ENCODE results near the gene KCNT2. TPM values are rescaled to one million over a fixed set of nuclear protein-coding genes. Genes with fewer than 3 reads are reported as not detected.

KCNT2 gene
- total and polyA plus RNA-seq, 9 of the 15 experiments (the other 6 are each of a cell fraction or from before 2014, with no cell fraction given) = 0.13 to 0.73 (median 0.28) TPM

GRCh38 chr1:196531737-196532524, 76.3 kb downstream of the KCNT2 start (continued):
- TF ChIP-seq, protein P1, sequence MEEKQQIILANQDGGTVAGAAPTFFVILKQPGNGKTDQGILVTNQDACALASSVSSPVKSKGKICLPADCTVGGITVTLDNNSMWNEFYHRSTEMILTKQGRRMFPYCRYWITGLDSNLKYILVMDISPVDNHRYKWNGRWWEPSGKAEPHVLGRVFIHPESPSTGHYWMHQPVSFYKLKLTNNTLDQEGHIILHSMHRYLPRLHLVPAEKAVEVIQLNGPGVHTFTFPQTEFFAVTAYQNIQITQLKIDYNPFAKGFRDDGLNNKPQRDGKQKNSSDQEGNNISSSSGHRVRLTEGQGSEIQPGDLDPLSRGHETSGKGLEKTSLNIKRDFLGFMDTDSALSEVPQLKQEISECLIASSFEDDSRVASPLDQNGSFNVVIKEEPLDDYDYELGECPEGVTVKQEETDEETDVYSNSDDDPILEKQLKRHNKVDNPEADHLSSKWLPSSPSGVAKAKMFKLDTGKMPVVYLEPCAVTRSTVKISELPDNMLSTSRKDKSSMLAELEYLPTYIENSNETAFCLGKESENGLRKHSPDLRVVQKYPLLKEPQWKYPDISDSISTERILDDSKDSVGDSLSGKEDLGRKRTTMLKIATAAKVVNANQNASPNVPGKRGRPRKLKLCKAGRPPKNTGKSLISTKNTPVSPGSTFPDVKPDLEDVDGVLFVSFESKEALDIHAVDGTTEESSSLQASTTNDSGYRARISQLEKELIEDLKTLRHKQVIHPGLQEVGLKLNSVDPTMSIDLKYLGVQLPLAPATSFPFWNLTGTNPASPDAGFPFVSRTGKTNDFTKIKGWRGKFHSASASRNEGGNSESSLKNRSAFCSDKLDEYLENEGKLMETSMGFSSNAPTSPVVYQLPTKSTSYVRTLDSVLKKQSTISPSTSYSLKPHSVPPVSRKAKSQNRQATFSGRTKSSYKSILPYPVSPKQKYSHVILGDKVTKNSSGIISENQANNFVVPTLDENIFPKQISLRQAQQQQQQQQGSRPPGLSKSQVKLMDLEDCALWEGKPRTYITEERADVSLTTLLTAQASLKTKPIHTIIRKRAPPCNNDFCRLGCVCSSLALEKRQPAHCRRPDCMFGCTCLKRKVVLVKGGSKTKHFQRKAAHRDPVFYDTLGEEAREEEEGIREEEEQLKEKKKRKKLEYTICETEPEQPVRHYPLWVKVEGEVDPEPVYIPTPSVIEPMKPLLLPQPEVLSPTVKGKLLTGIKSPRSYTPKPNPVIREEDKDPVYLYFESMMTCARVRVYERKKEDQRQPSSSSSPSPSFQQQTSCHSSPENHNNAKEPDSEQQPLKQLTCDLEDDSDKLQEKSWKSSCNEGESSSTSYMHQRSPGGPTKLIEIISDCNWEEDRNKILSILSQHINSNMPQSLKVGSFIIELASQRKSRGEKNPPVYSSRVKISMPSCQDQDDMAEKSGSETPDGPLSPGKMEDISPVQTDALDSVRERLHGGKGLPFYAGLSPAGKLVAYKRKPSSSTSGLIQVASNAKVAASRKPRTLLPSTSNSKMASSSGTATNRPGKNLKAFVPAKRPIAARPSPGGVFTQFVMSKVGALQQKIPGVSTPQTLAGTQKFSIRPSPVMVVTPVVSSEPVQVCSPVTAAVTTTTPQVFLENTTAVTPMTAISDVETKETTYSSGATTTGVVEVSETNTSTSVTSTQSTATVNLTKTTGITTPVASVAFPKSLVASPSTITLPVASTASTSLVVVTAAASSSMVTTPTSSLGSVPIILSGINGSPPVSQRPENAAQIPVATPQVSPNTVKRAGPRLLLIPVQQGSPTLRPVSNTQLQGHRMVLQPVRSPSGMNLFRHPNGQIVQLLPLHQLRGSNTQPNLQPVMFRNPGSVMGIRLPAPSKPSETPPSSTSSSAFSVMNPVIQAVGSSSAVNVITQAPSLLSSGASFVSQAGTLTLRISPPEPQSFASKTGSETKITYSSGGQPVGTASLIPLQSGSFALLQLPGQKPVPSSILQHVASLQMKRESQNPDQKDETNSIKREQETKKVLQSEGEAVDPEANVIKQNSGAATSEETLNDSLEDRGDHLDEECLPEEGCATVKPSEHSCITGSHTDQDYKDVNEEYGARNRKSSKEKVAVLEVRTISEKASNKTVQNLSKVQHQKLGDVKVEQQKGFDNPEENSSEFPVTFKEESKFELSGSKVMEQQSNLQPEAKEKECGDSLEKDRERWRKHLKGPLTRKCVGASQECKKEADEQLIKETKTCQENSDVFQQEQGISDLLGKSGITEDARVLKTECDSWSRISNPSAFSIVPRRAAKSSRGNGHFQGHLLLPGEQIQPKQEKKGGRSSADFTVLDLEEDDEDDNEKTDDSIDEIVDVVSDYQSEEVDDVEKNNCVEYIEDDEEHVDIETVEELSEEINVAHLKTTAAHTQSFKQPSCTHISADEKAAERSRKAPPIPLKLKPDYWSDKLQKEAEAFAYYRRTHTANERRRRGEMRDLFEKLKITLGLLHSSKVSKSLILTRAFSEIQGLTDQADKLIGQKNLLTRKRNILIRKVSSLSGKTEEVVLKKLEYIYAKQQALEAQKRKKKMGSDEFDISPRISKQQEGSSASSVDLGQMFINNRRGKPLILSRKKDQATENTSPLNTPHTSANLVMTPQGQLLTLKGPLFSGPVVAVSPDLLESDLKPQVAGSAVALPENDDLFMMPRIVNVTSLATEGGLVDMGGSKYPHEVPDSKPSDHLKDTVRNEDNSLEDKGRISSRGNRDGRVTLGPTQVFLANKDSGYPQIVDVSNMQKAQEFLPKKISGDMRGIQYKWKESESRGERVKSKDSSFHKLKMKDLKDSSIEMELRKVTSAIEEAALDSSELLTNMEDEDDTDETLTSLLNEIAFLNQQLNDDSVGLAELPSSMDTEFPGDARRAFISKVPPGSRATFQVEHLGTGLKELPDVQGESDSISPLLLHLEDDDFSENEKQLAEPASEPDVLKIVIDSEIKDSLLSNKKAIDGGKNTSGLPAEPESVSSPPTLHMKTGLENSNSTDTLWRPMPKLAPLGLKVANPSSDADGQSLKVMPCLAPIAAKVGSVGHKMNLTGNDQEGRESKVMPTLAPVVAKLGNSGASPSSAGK (IDR thresholded peaks at IDR 0.05) = no peak
- TF ChIP-seq PML (IDR thresholded peaks at IDR 0.05; ENCODE audit: low read length) (no peak), NR2F6 (CRISPR knock-in tag; IDR thresholded peaks at IDR 0.05) (no peak), ZNF77 (CRISPR knock-in tag; IDR thresholded peaks at IDR 0.05) (no peak)
- TF ChIP-seq, protein P2, sequence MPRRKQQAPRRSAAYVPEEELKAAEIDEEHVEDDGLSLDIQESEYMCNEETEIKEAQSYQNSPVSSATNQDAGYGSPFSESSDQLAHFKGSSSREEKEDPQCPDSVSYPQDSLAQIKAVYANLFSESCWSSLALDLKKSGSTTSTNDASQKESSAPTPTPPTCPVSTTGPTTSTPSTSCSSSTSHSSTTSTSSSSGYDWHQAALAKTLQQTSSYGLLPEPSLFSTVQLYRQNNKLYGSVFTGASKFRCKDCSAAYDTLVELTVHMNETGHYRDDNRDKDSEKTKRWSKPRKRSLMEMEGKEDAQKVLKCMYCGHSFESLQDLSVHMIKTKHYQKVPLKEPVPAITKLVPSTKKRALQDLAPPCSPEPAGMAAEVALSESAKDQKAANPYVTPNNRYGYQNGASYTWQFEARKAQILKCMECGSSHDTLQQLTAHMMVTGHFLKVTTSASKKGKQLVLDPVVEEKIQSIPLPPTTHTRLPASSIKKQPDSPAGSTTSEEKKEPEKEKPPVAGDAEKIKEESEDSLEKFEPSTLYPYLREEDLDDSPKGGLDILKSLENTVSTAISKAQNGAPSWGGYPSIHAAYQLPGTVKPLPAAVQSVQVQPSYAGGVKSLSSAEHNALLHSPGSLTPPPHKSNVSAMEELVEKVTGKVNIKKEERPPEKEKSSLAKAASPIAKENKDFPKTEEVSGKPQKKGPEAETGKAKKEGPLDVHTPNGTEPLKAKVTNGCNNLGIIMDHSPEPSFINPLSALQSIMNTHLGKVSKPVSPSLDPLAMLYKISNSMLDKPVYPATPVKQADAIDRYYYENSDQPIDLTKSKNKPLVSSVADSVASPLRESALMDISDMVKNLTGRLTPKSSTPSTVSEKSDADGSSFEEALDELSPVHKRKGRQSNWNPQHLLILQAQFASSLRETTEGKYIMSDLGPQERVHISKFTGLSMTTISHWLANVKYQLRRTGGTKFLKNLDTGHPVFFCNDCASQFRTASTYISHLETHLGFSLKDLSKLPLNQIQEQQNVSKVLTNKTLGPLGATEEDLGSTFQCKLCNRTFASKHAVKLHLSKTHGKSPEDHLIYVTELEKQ (CRISPR knock-in tag; IDR thresholded peaks at IDR 0.05) = no peak
- TF ChIP-seq, protein P3, sequence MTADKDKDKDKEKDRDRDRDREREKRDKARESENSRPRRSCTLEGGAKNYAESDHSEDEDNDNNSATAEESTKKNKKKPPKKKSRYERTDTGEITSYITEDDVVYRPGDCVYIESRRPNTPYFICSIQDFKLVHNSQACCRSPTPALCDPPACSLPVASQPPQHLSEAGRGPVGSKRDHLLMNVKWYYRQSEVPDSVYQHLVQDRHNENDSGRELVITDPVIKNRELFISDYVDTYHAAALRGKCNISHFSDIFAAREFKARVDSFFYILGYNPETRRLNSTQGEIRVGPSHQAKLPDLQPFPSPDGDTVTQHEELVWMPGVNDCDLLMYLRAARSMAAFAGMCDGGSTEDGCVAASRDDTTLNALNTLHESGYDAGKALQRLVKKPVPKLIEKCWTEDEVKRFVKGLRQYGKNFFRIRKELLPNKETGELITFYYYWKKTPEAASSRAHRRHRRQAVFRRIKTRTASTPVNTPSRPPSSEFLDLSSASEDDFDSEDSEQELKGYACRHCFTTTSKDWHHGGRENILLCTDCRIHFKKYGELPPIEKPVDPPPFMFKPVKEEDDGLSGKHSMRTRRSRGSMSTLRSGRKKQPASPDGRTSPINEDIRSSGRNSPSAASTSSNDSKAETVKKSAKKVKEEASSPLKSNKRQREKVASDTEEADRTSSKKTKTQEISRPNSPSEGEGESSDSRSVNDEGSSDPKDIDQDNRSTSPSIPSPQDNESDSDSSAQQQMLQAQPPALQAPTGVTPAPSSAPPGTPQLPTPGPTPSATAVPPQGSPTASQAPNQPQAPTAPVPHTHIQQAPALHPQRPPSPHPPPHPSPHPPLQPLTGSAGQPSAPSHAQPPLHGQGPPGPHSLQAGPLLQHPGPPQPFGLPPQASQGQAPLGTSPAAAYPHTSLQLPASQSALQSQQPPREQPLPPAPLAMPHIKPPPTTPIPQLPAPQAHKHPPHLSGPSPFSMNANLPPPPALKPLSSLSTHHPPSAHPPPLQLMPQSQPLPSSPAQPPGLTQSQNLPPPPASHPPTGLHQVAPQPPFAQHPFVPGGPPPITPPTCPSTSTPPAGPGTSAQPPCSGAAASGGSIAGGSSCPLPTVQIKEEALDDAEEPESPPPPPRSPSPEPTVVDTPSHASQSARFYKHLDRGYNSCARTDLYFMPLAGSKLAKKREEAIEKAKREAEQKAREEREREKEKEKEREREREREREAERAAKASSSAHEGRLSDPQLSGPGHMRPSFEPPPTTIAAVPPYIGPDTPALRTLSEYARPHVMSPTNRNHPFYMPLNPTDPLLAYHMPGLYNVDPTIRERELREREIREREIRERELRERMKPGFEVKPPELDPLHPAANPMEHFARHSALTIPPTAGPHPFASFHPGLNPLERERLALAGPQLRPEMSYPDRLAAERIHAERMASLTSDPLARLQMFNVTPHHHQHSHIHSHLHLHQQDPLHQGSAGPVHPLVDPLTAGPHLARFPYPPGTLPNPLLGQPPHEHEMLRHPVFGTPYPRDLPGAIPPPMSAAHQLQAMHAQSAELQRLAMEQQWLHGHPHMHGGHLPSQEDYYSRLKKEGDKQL (CRISPR knock-in tag; IDR thresholded peaks at IDR 0.05; ENCODE audit: borderline replicate concordance) = no peak
